Duodenal mucosa (tissue), 2 donors: Measurements from ENCODE around the gene FAM236C.
"Not testable (repeated sequence)": the region's sequence is repeated elsewhere in the genome, so short reads cannot be mapped to it uniquely, and the experiment has no call there.

Experiments
- H3K27ac ChIP-seq: one replicate; pipeline ENCODE4 v1.7.0; 2013; ENCODE audit warnings: low read depth, low read length
- H3K27me3 ChIP-seq, 2 donors: one replicate each; pipeline ENCODE4 v1.7.0; 2013; ENCODE audit warnings: low read length in 2 of 2, control low read depth in 1 of 2; ENCODE audit not compliant: insufficient read depth in 2 of 2, control insufficient read depth in 1 of 2
- H3K36me3 ChIP-seq, 2 donors: one replicate each; pipeline ENCODE4 v1.7.0; 2013; ENCODE audit warnings: low read length in 2 of 2, control low read depth in 1 of 2; ENCODE audit not compliant: insufficient read depth in 2 of 2, control insufficient read depth in 1 of 2
- H3K4me1 ChIP-seq, 2 donors: one replicate each; pipeline ENCODE4 v1.7.0; 2013; ENCODE audit warnings: low read length in 2 of 2, control low read depth in 1 of 2; ENCODE audit not compliant: insufficient read depth in 2 of 2, control insufficient read depth in 1 of 2
- H3K4me3 ChIP-seq, 2 donors: one replicate each; pipeline ENCODE4 v1.7.0; 2013; ENCODE audit warnings: low read length in 2 of 2, low read depth in 1 of 2
- H3K9ac ChIP-seq, 2 donors: one replicate each; pipeline ENCODE4 v1.7.0; 2013; ENCODE audit warnings: low read length in 2 of 2, low read depth in 1 of 2
- H3K9me3 ChIP-seq, 2 donors: one replicate each; pipeline ENCODE4 v1.7.0; 2013; ENCODE audit warnings: low read length in 2 of 2, control low read depth in 1 of 2; ENCODE audit not compliant: control insufficient read depth in 1 of 2

FAM236C gene

GRCh38 chrX:72943819-72944169, 31.4 kb downstream of the FAM236C start, which contains the start of gene DMRTC1:
Gene DMRTC1 (minus strand): TSS chrX:72943837. CDS start chrX:72875694, 68,143 bp downstream.
- not testable (repeated sequence) for H3K27me3 ChIP-seq, H3K9me3 ChIP-seq, H3K27ac ChIP-seq, H3K9ac ChIP-seq, H3K4me3 ChIP-seq, H3K4me1 ChIP-seq, H3K36me3 ChIP-seq

DNA sequence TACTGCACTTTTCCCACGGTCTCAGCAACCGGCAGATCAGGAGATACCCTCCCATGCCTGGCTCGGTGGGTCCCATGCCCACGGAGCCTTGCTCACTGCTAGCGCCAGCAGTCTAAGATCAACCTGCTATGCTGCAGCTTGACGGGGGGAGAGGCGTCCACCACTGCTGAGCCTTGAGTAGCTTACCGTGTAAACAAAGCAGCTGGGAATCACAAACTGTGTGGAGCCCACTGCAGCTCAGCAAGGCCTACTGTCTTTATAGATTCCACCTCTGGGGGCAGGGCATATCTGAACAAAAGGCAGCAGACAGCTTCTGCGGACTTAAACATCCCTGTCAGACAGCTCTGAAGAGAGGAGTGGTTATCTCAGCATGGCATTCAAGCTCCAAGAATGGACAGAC, 47.6 kb downstream of the FAM236C start:
- H3K9ac ChIP-seq, H3K36me3 ChIP-seq, H3K9me3 ChIP-seq, H3K4me3 ChIP-seq, H3K27ac ChIP-seq, H3K27me3 ChIP-seq, H3K4me1 ChIP-seq: not testable (repeated sequence)
